Neuron (in vitro differentiated cells): ENCODE measurements around the gene ZSCAN5A.
"Not testable (repeated sequence)": the region's sequence is repeated elsewhere in the genome, so short reads cannot be mapped to it uniquely, and the experiment has no call there.

Experiments used
- H2AFZ ChIP-seq: one replicate; pipeline ENCODE4 v1.6.1; 2013; ENCODE audit warnings: low read depth, mild to moderate bottlenecking, inconsistent platforms, low read length, moderate library complexity
- H3K27me3 ChIP-seq: one replicate; pipeline ENCODE4 v1.6.1; 2013; ENCODE audit warnings: low read length; ENCODE audit not compliant: insufficient read depth
- H3K36me3 ChIP-seq: one replicate; pipeline ENCODE4 v1.6.1; 2013; ENCODE audit warnings: low read length; ENCODE audit not compliant: insufficient read depth
- H3K4me1 ChIP-seq: one replicate; pipeline ENCODE4 v1.6.1; 2013; ENCODE audit warnings: low read length; ENCODE audit not compliant: insufficient read depth
- H3K4me3 ChIP-seq: 2 replicates; pipeline ENCODE4 v1.5.1; 2013; ENCODE audit warnings: mild to moderate bottlenecking, low read length, moderate library complexity
- H3K9me3 ChIP-seq: one replicate; pipeline ENCODE4 v1.6.1; 2013; ENCODE audit warnings: low read length

Gene ZSCAN5A

GRCh38 chr19:56314381-56315076 is at the start of gene ZSCAN5A:
Gene ZSCAN5A (minus strand): TSS chr19:56314839. CDS start chr19:56225046, 89,793 bp downstream.
- H3K36me3 ChIP-seq, result peaks cover 8% of the 10 kb centered on the region
- no peaks in the 10 kb centered on the region for H3K9me3 ChIP-seq
- H2AFZ ChIP-seq, result peak within 1 kb of the TSS; percentile 75
- peak within 1 kb of the TSS; percentile 74 for H3K4me3 ChIP-seq
- no peaks in the 10 kb centered on the region for H3K27me3 ChIP-seq
- peaks cover 16% of the 10 kb centered on the region for H3K4me1 ChIP-seq

GRCh38 chr19:56360841-56361240 is 46.2 kb upstream of the ZSCAN5A start:
- H3K4me3 ChIP-seq, result no peak overlapping the region
- H3K9me3 ChIP-seq, result peaks cover 6% of the 10 kb centered on the region
- H3K4me1 ChIP-seq, result no peaks in the 10 kb centered on the region
- H3K27me3 ChIP-seq, result no peaks in the 10 kb centered on the region
- H2AFZ ChIP-seq, result no peak overlapping the region
- H3K36me3 ChIP-seq, result no peaks in the 10 kb centered on the region

GRCh38 chr19:56356944-56357343 is 42.3 kb upstream of the ZSCAN5A start:
- H3K4me3 ChIP-seq, result no peak overlapping the region
- no peaks in the 10 kb centered on the region for H3K27me3 ChIP-seq
- no peaks in the 10 kb centered on the region for H3K36me3 ChIP-seq
- no peaks in the 10 kb centered on the region for H3K4me1 ChIP-seq
- H3K9me3 ChIP-seq, result peaks cover 7% of the 10 kb centered on the region
- no peak overlapping the region for H2AFZ ChIP-seq

- H3K27me3 ChIP-seq, result no peaks in the 10 kb centered on the region
- H3K4me3 ChIP-seq, result no peak overlapping the region
Measured at GRCh38 chr19:56355517-56355916, 40.9 kb upstream of the ZSCAN5A start.

GRCh38 chr19:56351208-56351607 is 36.6 kb upstream of the ZSCAN5A start:
- no peak overlapping the region for H2AFZ ChIP-seq
- H3K9me3 ChIP-seq, result peaks cover 3% of the 10 kb centered on the region
- no peaks in the 10 kb centered on the region for H3K4me1 ChIP-seq
- no peaks in the 10 kb centered on the region for H3K27me3 ChIP-seq
- no peak overlapping the region for H3K4me3 ChIP-seq
- H3K36me3 ChIP-seq, result no peaks in the 10 kb centered on the region

More at GRCh38 chr19:56355517-56355916, 40.9 kb upstream of the ZSCAN5A start:
- Histone ChIP-seq H3K9me3 (peaks cover 3% of the 10 kb centered on the region), H3K36me3 (no peaks in the 10 kb centered on the region), H2AFZ (no peak overlapping the region), H3K4me1 (no peaks in the 10 kb centered on the region)

- peaks cover 3% of the 10 kb centered on the region for H3K9me3 ChIP-seq
- no peaks in the 10 kb centered on the region for H3K27me3 ChIP-seq
- H2AFZ ChIP-seq, result no peak overlapping the region
- no peaks in the 10 kb centered on the region for H3K4me1 ChIP-seq
- no peaks in the 10 kb centered on the region for H3K36me3 ChIP-seq
- H3K4me3 ChIP-seq, result no peak overlapping the region
Measured at GRCh38 chr19:56350416-56351045, 35.9 kb upstream of the ZSCAN5A start.

GRCh38 chr19:56348289-56348877 is 33.7 kb upstream of the ZSCAN5A start:
- H3K4me1 ChIP-seq, result no peaks in the 10 kb centered on the region
- peaks cover 4% of the 10 kb centered on the region for H3K9me3 ChIP-seq
- no peak overlapping the region for H3K4me3 ChIP-seq
- no peaks in the 10 kb centered on the region for H3K27me3 ChIP-seq
- no peaks in the 10 kb centered on the region for H3K36me3 ChIP-seq
- no peak overlapping the region for H2AFZ ChIP-seq

GRCh38 chr19:56347163-56347778 is 32.6 kb upstream of the ZSCAN5A start:
- Histone ChIP-seq H2AFZ (no peak overlapping the region), H3K4me1 (no peaks in the 10 kb centered on the region), H3K9me3 (peaks cover 3% of the 10 kb centered on the region), H3K36me3 (no peaks in the 10 kb centered on the region), H3K4me3 (no peak overlapping the region), H3K27me3 (no peaks in the 10 kb centered on the region)

- no peaks in the 10 kb centered on the region for H3K27me3 ChIP-seq
- H3K4me3 ChIP-seq, result no peak overlapping the region
- H2AFZ ChIP-seq, result no peak overlapping the region
- no peaks in the 10 kb centered on the region for H3K36me3 ChIP-seq
- H3K4me1 ChIP-seq, result no peaks in the 10 kb centered on the region
- peaks cover 16% of the 10 kb centered on the region for H3K9me3 ChIP-seq
Measured at GRCh38 chr19:56341948-56342347, 27.3 kb upstream of the ZSCAN5A start.

- H3K36me3 ChIP-seq, H3K27me3 ChIP-seq, H3K4me1 ChIP-seq, H2AFZ ChIP-seq, H3K4me3 ChIP-seq: not testable (repeated sequence)
- peaks cover 16% of the 10 kb centered on the region for H3K9me3 ChIP-seq
Measured at GRCh38 chr19:56339031-56339430, 24.4 kb upstream of the ZSCAN5A start.

GRCh38 chr19:56337077-56337476 is 22.4 kb upstream of the ZSCAN5A start:
- peaks cover 13% of the 10 kb centered on the region for H3K9me3 ChIP-seq
- not testable (repeated sequence) for H2AFZ ChIP-seq, H3K4me1 ChIP-seq, H3K4me3 ChIP-seq, H3K27me3 ChIP-seq, H3K36me3 ChIP-seq

GRCh38 chr19:56335371-56335770 is 20.7 kb upstream of the ZSCAN5A start:
- not testable (repeated sequence) for H3K4me1 ChIP-seq, H3K9me3 ChIP-seq, H3K36me3 ChIP-seq, H3K4me3 ChIP-seq, H2AFZ ChIP-seq, H3K27me3 ChIP-seq

GRCh38 chr19:56333506-56333905 is 18.9 kb upstream of the ZSCAN5A start:
- Histone ChIP-seq H3K36me3 (no peaks in the 10 kb centered on the region), H3K4me1 (no peaks in the 10 kb centered on the region), H3K9me3 (peaks cover 2% of the 10 kb centered on the region), H2AFZ (no peak overlapping the region), H3K4me3 (no peak overlapping the region), H3K27me3 (no peaks in the 10 kb centered on the region)
